GM12801 (cell line): Measurements from ENCODE around the gene LMNTD2.

Experiments used
- CTCF ChIP-seq: IDR thresholded peaks from one replicate; pipeline ENCODE4 v1.5.1; 2011; ENCODE audit warnings: control low read depth; ENCODE audit not compliant: insufficient read length; ENCODE audit errors: extremely low read depth

The LMNTD2 gene

GRCh38 chr11:508956-509355 lies 51.6 kb downstream of the LMNTD2 start:
- TF ChIP-seq CTCF = no peak

GRCh38 chr11:507727-508515 lies 52.6 kb downstream of the LMNTD2 start:
- no peak for TF ChIP-seq CTCF

- TF ChIP-seq CTCF = no peak
Observed at GRCh38 chr11:506995-507726, 53.4 kb downstream of the LMNTD2 start, which contains the start of gene RNH1. Gene RNH1 (minus strand): TSS chr11:507242. CDS start chr11:502162, 5,080 bp downstream.

GRCh38 chr11:506238-506994 lies 54.1 kb downstream of the LMNTD2 start:
- TF ChIP-seq CTCF = no peak

- no peak for TF ChIP-seq CTCF
Observed at GRCh38 chr11:504994-505344, 55.6 kb downstream of the LMNTD2 start.
